Muscle layer of colon (tissue), 2 donors: ENCODE data around the gene ZMYND12.
A peak's percentile ranks its signal among the peaks of the same experiment; 100 is the strongest.

Experiments
- H3K27ac ChIP-seq: one replicate; pipeline ENCODE4 v1.7.0; 2013; ENCODE audit warnings: low read depth, mild to moderate bottlenecking, low read length, moderate library complexity
- H3K27me3 ChIP-seq, 2 donors: one replicate each; pipeline ENCODE4 v1.7.0; 2013; ENCODE audit warnings: low read length in 2 of 2, mild to moderate bottlenecking in 2 of 2; ENCODE audit not compliant: insufficient read depth in 2 of 2, control insufficient read depth in 1 of 2
- H3K36me3 ChIP-seq: one replicate; pipeline ENCODE4 v1.7.0; 2013; ENCODE audit warnings: mild to moderate bottlenecking, low read length; ENCODE audit not compliant: insufficient read depth
- H3K4me1 ChIP-seq: one replicate; pipeline ENCODE4 v1.7.0; 2013; ENCODE audit warnings: mild to moderate bottlenecking, low read length; ENCODE audit not compliant: insufficient read depth
- H3K4me3 ChIP-seq, 2 donors: one replicate each; pipeline ENCODE4 v1.7.0; 2013; ENCODE audit warnings: low read length in 2 of 2, low read depth in 1 of 2, mild to moderate bottlenecking in 1 of 2, moderate library complexity in 1 of 2
- H3K9ac ChIP-seq: one replicate; pipeline ENCODE4 v1.7.0; 2013; ENCODE audit warnings: low read length
- H3K9me3 ChIP-seq: one replicate; pipeline ENCODE4 v1.7.0; 2013; ENCODE audit warnings: mild to moderate bottlenecking, low read length
- donor health status: abdominal sarcoma.
- donor health status: Adenocarcinoma of cecum.

The ZMYND12 gene

DNA sequence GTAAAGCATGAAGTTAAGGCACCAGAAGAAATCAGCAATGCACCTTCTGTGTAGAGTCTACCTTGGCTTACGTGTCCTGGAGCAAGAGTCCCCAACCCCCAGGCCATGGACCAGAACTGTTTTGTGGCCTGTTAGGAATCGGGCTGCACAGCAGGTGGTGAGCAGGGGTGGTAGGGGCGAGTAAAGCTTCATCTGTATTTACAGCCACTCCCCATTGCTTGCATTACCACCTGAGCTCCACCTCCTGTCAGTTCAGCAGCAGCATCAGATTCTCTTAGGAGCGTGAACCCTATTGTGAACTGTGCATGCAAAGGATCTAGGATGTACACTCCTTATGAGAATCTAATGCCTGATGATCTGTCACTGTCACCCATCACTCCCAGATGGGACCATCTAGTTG lies 21.5 kb downstream of the ZMYND12 start:
- H3K36me3 ChIP-seq = no peaks in the 10 kb centered on the region
- H3K27ac ChIP-seq = no peak overlapping the region
- H3K4me1 ChIP-seq = no peaks in the 10 kb centered on the region
- no peak overlapping the region for H3K9ac ChIP-seq
- no peaks in the 10 kb centered on the region for H3K27me3 ChIP-seq
- no peak overlapping the region for H3K4me3 ChIP-seq
- no peaks in the 10 kb centered on the region for H3K9me3 ChIP-seq

GRCh38 chr1:42433369-42433768 lies 22.5 kb downstream of the ZMYND12 start:
- H3K4me1 ChIP-seq = no peaks in the 10 kb centered on the region
- H3K4me3 ChIP-seq = no peak overlapping the region
- no peaks in the 10 kb centered on the region for H3K9me3 ChIP-seq
- H3K27ac ChIP-seq = no peak overlapping the region
- no peak overlapping the region for H3K9ac ChIP-seq
- no peaks in the 10 kb centered on the region for H3K27me3 ChIP-seq
- no peaks in the 10 kb centered on the region for H3K36me3 ChIP-seq

- no peaks in the 10 kb centered on the region for H3K4me1 ChIP-seq
- no peaks in the 10 kb centered on the region for H3K9me3 ChIP-seq
- H3K4me3 ChIP-seq = no peak overlapping the region
- H3K9ac ChIP-seq = no peak overlapping the region
- no peaks in the 10 kb centered on the region for H3K27me3 ChIP-seq
- no peaks in the 10 kb centered on the region for H3K36me3 ChIP-seq
- H3K27ac ChIP-seq = no peak overlapping the region
Observed at GRCh38 chr1:42432714-42433113, 23.1 kb downstream of the ZMYND12 start.

- Histone ChIP-seq H3K9ac (no peak overlapping the region), H3K4me1 (no peaks in the 10 kb centered on the region), H3K9me3 (no peaks in the 10 kb centered on the region), H3K27ac (no peak overlapping the region), H3K27me3 (no peaks in the 10 kb centered on the region), H3K4me3 (no peak overlapping the region), H3K36me3 (no peaks in the 10 kb centered on the region)
Observed at GRCh38 chr1:42431514-42431913, 24.3 kb downstream of the ZMYND12 start.

GRCh38 chr1:42430286-42431135 lies 25.3 kb downstream of the ZMYND12 start:
- Histone ChIP-seq H3K36me3 (no peaks in the 10 kb centered on the region), H3K27ac (no peak overlapping the region), H3K9me3 (no peaks in the 10 kb centered on the region), H3K4me1 (no peaks in the 10 kb centered on the region), H3K27me3 (no peaks in the 10 kb centered on the region), H3K9ac (no peak overlapping the region), H3K4me3 (no peak overlapping the region)

DNA sequence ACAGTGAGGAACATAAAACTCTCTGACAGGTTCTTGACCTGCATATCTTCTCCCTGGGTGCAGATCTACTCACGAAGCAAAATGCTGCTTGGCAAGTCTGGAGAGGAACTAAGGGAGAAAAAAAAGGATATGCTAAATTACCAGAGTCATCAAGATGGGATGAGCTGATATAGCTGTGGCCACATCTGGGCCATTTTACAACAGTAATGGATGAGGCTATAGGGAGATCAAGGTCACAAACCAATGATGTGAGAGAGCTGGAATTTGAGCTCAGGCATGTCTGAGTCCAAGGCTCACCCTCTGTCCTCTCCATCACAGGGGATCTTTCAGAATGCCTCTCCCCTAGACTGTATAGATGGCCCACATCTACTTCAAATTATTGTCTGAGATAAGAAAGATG lies 26.2 kb downstream of the ZMYND12 start:
- Histone ChIP-seq H3K27ac (no peak overlapping the region), H3K9ac (no peak overlapping the region), H3K36me3 (no peaks in the 10 kb centered on the region), H3K27me3 (no peaks in the 10 kb centered on the region), H3K9me3 (no peaks in the 10 kb centered on the region), H3K4me3 (no peak overlapping the region), H3K4me1 (no peaks in the 10 kb centered on the region)

GRCh38 chr1:42427240-42427639 lies 28.6 kb downstream of the ZMYND12 start:
- Histone ChIP-seq H3K4me1 (no peaks in the 10 kb centered on the region), H3K36me3 (no peaks in the 10 kb centered on the region), H3K4me3 (no peak overlapping the region), H3K9me3 (no peaks in the 10 kb centered on the region), H3K27ac (no peak overlapping the region), H3K27me3 (no peaks in the 10 kb centered on the region), H3K9ac (no peak overlapping the region)

GRCh38 chr1:42424201-42424600 lies 31.6 kb downstream of the ZMYND12 start:
- H3K9me3 ChIP-seq = no peaks in the 10 kb centered on the region
- H3K36me3 ChIP-seq = no peaks in the 10 kb centered on the region
- H3K4me1 ChIP-seq = peaks cover 24% of the 10 kb centered on the region
- no peaks in the 10 kb centered on the region for H3K27me3 ChIP-seq
- H3K4me3 ChIP-seq = no peak overlapping the region
- no peak overlapping the region for H3K27ac ChIP-seq
- H3K9ac ChIP-seq = no peak overlapping the region

DNA sequence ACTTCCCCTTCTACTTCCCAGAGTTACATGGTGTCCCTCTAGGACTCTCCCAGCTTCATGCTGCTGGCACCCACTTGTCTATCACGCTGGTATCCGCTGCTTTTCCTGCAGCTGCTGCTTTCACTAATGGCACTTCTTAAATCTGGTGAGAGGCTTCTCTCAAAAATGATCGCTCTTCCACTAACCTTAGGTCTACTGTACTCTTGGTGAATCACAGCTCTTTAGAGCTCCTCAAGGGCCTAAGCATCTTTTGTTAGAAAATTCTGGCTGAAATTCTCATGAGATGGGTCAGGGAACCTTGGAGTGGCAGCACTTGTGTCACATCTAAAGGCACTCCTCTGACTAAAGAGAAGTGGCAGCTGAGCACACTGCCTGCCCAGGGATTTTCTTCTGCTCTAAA lies 32.1 kb downstream of the ZMYND12 start:
- H3K4me3 ChIP-seq = no peak overlapping the region
- no peaks in the 10 kb centered on the region for H3K27me3 ChIP-seq
- H3K9ac ChIP-seq = no peak overlapping the region
- H3K36me3 ChIP-seq = no peaks in the 10 kb centered on the region
- H3K27ac ChIP-seq = no peak overlapping the region
- H3K4me1 ChIP-seq = peaks cover 28% of the 10 kb centered on the region
- H3K9me3 ChIP-seq = no peaks in the 10 kb centered on the region

- H3K9ac ChIP-seq = no peak overlapping the region
Observed at GRCh38 chr1:42422737-42423136, 33.1 kb downstream of the ZMYND12 start.

DNA sequence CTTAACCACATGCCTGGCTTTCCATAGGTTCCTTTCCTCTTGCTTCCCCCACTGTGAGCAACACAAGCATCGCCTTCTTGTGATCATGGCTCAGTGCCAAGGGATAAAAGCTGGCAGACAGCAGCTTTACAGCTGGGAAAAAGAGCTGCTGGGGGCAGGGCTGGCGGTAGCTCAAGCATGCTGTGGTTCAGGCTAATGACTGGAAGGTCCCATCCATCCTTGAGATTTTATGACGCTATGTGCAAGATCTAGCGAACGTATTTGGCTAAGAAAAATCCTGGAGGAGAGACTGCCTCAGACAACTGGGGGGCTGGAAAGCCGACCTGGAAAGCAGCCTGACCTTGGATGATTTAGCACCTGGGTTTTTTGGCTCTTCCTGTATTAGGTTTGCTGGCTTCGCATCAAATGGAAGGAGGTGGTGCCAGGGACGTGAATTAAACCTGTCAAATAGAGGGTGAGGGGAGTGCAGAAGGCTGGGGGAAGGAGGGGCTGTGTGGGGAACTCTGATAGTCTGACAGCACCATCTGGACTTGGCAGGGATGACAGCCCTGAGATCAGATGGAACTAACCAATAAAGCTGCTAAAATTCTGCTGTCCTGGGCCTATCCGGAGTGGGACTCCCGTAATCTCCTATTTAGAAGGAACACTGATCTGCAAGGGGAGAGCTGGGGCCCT lies 34.8 kb downstream of the ZMYND12 start:
- Histone ChIP-seq H3K27ac (peak overlapping the region; percentile 81), H3K9me3 (no peaks in the 10 kb centered on the region), H3K4me3 (peak overlapping the region in 1 of 2 donors; percentile 4), H3K27me3 (no peaks in the 10 kb centered on the region), H3K4me1 (peaks cover 28% of the 10 kb centered on the region), H3K36me3 (no peaks in the 10 kb centered on the region), H3K9ac (no peak overlapping the region)

More at GRCh38 chr1:42422737-42423136, 33.1 kb downstream of the ZMYND12 start:
- no peak overlapping the region for H3K27ac ChIP-seq
- no peak overlapping the region for H3K4me3 ChIP-seq
- peaks cover 28% of the 10 kb centered on the region for H3K4me1 ChIP-seq
- H3K9me3 ChIP-seq = no peaks in the 10 kb centered on the region
- no peaks in the 10 kb centered on the region for H3K27me3 ChIP-seq
- no peaks in the 10 kb centered on the region for H3K36me3 ChIP-seq
